HEK293T (cell line): ENCODE results near the gene SDHAF3.

ENCODE experiments used
- BHLHE40 ChIP-seq: fragments of 450-650 bp; IDR thresholded peaks from 2 replicates; pipeline ENCODE4 v1.6.1; 2016; ENCODE audit warnings: mild to moderate bottlenecking, moderate library complexity, borderline replicate concordance
- FOXM1 ChIP-seq: fragments of 450-650 bp; IDR thresholded peaks from 2 replicates; pipeline ENCODE4 v1.6.1; 2017; ENCODE audit warnings: mild to moderate bottlenecking, borderline replicate concordance
- HDGF ChIP-seq: fragments of 450-650 bp; IDR thresholded peaks from 2 replicates; pipeline ENCODE4 v1.6.1; 2017; ENCODE audit warnings: antibody characterized with exemption, borderline replicate concordance
- SP1 ChIP-seq: fragments of 450-650 bp; IDR thresholded peaks from 2 replicates; pipeline ENCODE4 v1.6.1; 2017
- SUZ12 ChIP-seq: fragments of 450-650 bp; IDR thresholded peaks from 2 replicates; pipeline ENCODE4 v1.6.1; 2016; ENCODE audit warnings: mild to moderate bottlenecking
- TARDBP ChIP-seq: fragments of 450-650 bp; IDR thresholded peaks from 2 replicates; pipeline ENCODE4 v1.6.1; 2016
- TF ChIP-seq, protein P1 (sequence below): fragments of 450-650 bp; IDR thresholded peaks from 2 replicates; pipeline ENCODE4 v1.6.1; 2016

DNA sequence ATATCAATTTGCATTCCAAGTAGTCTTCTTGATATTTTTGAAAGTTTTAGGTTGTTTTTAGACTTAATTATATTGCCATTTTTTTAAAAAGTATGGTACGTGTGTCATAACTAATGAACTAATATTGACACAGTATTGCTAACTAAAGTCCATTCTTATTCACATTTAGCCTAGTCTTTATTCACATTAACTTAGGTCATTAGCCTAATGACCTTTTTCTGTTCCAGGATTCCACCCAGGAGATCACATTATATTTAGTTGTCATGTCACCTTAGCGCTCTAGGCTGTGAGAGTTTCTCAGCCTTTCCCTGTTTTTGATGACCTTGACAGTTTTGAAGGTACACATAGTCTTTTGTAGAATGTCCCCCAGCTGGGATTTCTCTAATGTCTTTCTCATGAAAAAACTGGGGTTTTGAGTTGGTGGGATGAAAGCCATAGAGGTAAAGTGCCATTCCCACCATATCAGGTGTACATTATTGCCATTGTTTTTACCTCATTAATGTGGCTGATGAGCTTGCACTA, 38.5 kb downstream of the SDHAF3 start:
- TF ChIP-seq SP1: no peak
- no peak for TF ChIP-seq BHLHE40
- TF ChIP-seq SUZ12: no peak
- no peak for TF ChIP-seq FOXM1
- TF ChIP-seq HDGF: no peak
- TF ChIP-seq, protein P1, sequence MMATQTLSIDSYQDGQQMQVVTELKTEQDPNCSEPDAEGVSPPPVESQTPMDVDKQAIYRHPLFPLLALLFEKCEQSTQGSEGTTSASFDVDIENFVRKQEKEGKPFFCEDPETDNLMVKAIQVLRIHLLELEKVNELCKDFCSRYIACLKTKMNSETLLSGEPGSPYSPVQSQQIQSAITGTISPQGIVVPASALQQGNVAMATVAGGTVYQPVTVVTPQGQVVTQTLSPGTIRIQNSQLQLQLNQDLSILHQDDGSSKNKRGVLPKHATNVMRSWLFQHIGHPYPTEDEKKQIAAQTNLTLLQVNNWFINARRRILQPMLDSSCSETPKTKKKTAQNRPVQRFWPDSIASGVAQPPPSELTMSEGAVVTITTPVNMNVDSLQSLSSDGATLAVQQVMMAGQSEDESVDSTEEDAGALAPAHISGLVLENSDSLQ: no peak
- TF ChIP-seq TARDBP: no peak
